ENCODE results near the gene TMEM19.

The TMEM19 gene

GRCh38 chr12:71685914-71686657 is at the start of gene TMEM19:
Gene TMEM19, plus strand, starts transcription at chr12:71686082. Its CDS starts 599 bp downstream, at chr12:71686681.
- DNase-seq (ENCODE audit: low spot score): peak; percentile 97

GRCh38 chr12:71636704-71637115 is 49.2 kb upstream of the TMEM19 start:
- peak; percentile 79 for DNase-seq (ENCODE audit: low spot score)

- DNase-seq (ENCODE audit: low spot score): no peak
Measured at GRCh38 chr12:71638499-71638898, 47.4 kb upstream of the TMEM19 start.

- DNase-seq (ENCODE audit: low spot score): no peak
Measured at GRCh38 chr12:71639341-71639760, 46.5 kb upstream of the TMEM19 start.

- no peak for DNase-seq (ENCODE audit: low spot score)
Measured at GRCh38 chr12:71640316-71640715, 45.6 kb upstream of the TMEM19 start.

- no peak for DNase-seq (ENCODE audit: low spot score)
Measured at GRCh38 chr12:71641390-71641789, 44.5 kb upstream of the TMEM19 start.

GRCh38 chr12:71642264-71642663 is 43.6 kb upstream of the TMEM19 start:
- DNase-seq (ENCODE audit: low spot score): no peak

GRCh38 chr12:71645268-71645667 is 40.6 kb upstream of the TMEM19 start:
- DNase-seq (ENCODE audit: low spot score): no peak

- no peak for DNase-seq (ENCODE audit: low spot score)
Measured at GRCh38 chr12:71646512-71646911, 39.4 kb upstream of the TMEM19 start.

- no peak for DNase-seq (ENCODE audit: low spot score)
Measured at GRCh38 chr12:71648537-71648936, 37.3 kb upstream of the TMEM19 start.

- no peak for DNase-seq (ENCODE audit: low spot score)
Measured at GRCh38 chr12:71649401-71649800, 36.5 kb upstream of the TMEM19 start.

GRCh38 chr12:71652656-71653055 is 33.2 kb upstream of the TMEM19 start:
- no peak for DNase-seq (ENCODE audit: low spot score)

- DNase-seq (ENCODE audit: low spot score): no peak
Measured at GRCh38 chr12:71653137-71653536, 32.7 kb upstream of the TMEM19 start.

- DNase-seq (ENCODE audit: low spot score): no peak
Measured at GRCh38 chr12:71654200-71654599, 31.7 kb upstream of the TMEM19 start.

GRCh38 chr12:71655495-71655894 is 30.4 kb upstream of the TMEM19 start:
- DNase-seq (ENCODE audit: low spot score): no peak

GRCh38 chr12:71655907-71656306 is 30.0 kb upstream of the TMEM19 start:
- no peak for DNase-seq (ENCODE audit: low spot score)

- DNase-seq (ENCODE audit: low spot score): no peak
Measured at GRCh38 chr12:71656740-71657139, 29.1 kb upstream of the TMEM19 start.

- no peak for DNase-seq (ENCODE audit: low spot score)
Measured at GRCh38 chr12:71661977-71662530, 23.8 kb upstream of the TMEM19 start.

- DNase-seq (ENCODE audit: low spot score): peak; percentile 74
Measured at GRCh38 chr12:71662849-71663560, 22.9 kb upstream of the TMEM19 start.

- DNase-seq (ENCODE audit: low spot score): peak; percentile 100
Measured at GRCh38 chr12:71663561-71664410, 22.1 kb upstream of the TMEM19 start, which contains the start of the genes THAP2 and ZFC3H1. Gene THAP2, plus strand, starts transcription at chr12:71664301. Its CDS starts 209 bp downstream, at chr12:71664510. Gene ZFC3H1, minus strand, starts transcription at chr12:71663848. Its CDS starts 238 bp downstream, at chr12:71663610.

- DNase-seq (ENCODE audit: low spot score): no peak
Measured at GRCh38 chr12:71664411-71665089, 21.3 kb upstream of the TMEM19 start.

Data from LoVo (cell line).